Ectodermal cell (in vitro differentiated cells): ENCODE results near the gene FERD3L.

Experiments used
- H3K27ac ChIP-seq: 2 replicates; pipeline ENCODE4 v1.7.0; 2013; ENCODE audit warnings: mild to moderate bottlenecking, low read depth, low read length; ENCODE audit not compliant: insufficient read depth, poor library complexity, severe bottlenecking
- H3K27me3 ChIP-seq: 2 replicates; pipeline ENCODE4 v1.7.0; 2013; ENCODE audit warnings: mild to moderate bottlenecking, low read length; ENCODE audit not compliant: insufficient read depth, control insufficient read depth, poor library complexity, severe bottlenecking
- H3K36me3 ChIP-seq: one replicate; pipeline ENCODE4 v1.7.0; 2013; ENCODE audit warnings: low read length; ENCODE audit not compliant: control insufficient read depth, insufficient read depth
- H3K4me1 ChIP-seq: one replicate; pipeline ENCODE4 v1.7.0; 2013; ENCODE audit warnings: low read length; ENCODE audit not compliant: control insufficient read depth, insufficient read depth
- H3K4me3 ChIP-seq: 2 replicates; pipeline ENCODE4 v1.7.0; 2013; ENCODE audit warnings: low read depth, low read length, control low read depth; ENCODE audit not compliant: insufficient read depth
- H3K9me3 ChIP-seq: 2 replicates; pipeline ENCODE4 v1.7.0; 2013; ENCODE audit warnings: mild to moderate bottlenecking, low read length, moderate library complexity; ENCODE audit not compliant: control insufficient read depth
- WGBS, 2 experiments: methylation state at CpG; one replicate each; pipeline ENCODE4 v1.1.7; 2013; ENCODE audit warnings: missing lambda C conversion rate in 2 of 2; 5-methylcytosine and 5-hydroxymethylcytosine counted together

The FERD3L gene

DNA sequence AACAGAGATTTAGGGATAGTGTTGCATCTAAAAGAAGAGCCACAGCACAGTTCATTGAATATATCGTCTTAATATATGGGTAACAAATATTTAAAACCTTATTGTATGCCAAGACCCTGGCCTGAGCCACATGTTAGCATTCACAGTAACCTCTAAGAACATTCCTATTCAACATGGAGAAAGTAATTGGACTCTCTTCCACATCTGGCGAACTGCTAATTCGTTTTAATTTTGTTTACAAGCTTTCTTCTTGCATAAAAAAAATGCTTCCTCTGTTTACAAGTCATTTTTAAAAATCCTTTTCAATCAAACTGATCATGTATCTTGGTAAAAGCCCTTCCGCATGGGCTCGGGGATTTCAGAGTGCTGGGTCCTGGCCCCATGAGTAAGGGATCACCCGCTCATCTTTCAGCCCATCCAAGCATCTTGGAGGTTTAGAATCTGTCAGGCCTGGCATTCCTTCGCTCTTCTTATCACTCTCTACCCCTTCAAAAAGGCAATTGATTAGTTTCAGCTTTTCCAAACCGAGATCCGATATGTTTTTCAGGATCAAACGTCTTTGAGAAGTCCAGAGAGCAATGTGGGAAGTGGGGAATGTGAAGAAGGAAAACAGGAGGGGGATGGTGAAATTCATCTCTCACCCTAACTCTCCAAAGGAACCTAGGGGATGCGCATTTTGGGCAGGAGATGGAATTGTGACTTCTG lies 35.0 kb downstream of the FERD3L start:
- H3K4me3 ChIP-seq: no peak overlapping the region
- no peaks in the 10 kb centered on the region for H3K36me3 ChIP-seq
- peaks cover 100% of the 10 kb centered on the region for H3K27me3 ChIP-seq
- H3K27ac ChIP-seq: no peak overlapping the region
- 8 to 9% methylated on average over 7 to 10 of the region's 11 CpGs for WGBS, 2 experiments
- peaks cover 15% of the 10 kb centered on the region for H3K4me1 ChIP-seq
- no peaks in the 10 kb centered on the region for H3K9me3 ChIP-seq

DNA sequence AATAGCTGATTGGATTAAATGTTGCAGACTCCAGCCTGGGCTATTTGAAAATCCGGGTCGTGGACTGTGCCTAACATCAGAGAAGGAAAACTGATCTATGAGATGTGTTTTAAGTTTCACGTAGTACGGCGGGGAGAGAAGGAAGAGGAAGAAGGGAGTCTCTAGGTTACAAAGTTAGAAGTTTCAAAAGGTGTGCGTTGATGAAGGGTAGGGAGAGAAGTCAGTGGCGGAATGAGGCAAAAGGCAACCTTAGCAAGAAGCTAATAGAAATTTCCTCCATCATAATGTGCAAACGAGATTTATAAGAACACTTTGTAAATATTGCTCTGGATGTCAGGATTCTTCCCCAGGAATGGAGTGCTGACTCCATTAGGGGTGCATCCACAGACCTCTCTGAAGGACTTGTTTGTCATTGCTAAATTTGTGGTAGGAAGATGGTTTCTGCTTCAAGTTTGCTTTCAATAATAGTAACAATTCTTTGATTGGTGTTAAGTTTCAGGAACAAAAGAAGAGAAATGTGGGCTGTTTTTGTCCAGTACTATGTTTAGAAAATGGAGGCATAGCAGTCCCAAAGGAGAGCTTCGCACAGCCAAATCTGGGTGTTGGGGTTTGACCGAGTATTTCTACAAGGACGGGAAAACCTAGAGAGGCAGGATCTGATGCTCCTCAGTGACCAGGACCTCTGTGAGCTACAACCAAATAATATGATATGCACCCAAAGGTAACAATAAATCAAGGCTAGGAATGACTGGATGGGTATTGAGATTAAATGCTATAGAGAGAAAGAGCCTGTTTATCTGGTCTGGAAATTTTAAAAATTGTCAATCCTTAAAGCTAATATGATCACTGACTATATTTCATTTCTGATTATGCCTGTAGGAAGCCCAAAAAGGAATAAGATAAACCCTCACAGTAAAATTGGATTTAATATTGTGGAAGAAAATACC lies 35.9 kb downstream of the FERD3L start:
- peaks cover 15% of the 10 kb centered on the region for H3K4me1 ChIP-seq
- peaks cover 100% of the 10 kb centered on the region for H3K27me3 ChIP-seq
- 7 to 11% methylated on average over 10 to 11 of the region's 11 CpGs for WGBS, 2 experiments
- H3K4me3 ChIP-seq: no peak overlapping the region
- no peak overlapping the region for H3K27ac ChIP-seq
- H3K36me3 ChIP-seq: no peaks in the 10 kb centered on the region
- no peaks in the 10 kb centered on the region for H3K9me3 ChIP-seq

GRCh38 chr7:19107356-19108146 lies 37.7 kb downstream of the FERD3L start:
- Histone ChIP-seq H3K4me1 (peaks cover 15% of the 10 kb centered on the region), H3K36me3 (no peaks in the 10 kb centered on the region), H3K27ac (no peak overlapping the region), H3K27me3 (peaks cover 89% of the 10 kb centered on the region), H3K9me3 (no peaks in the 10 kb centered on the region), H3K4me3 (peak overlapping the region; percentile 26)
- 0% methylated on average over 48 of the region's 48 CpGs for WGBS, 2 experiments

- H3K4me3 ChIP-seq: peak overlapping the region; percentile 26
- H3K4me1 ChIP-seq: peaks cover 11% of the 10 kb centered on the region
- H3K36me3 ChIP-seq: no peaks in the 10 kb centered on the region
- no peaks in the 10 kb centered on the region for H3K9me3 ChIP-seq
- peaks cover 86% of the 10 kb centered on the region for H3K27me3 ChIP-seq
- H3K27ac ChIP-seq: no peak overlapping the region
- 0 to 1% methylated on average over 6 of the region's 6 CpGs for WGBS, 2 experiments
Observed at GRCh38 chr7:19107081-19107355, 38.2 kb downstream of the FERD3L start.

- Histone ChIP-seq H3K4me1 (peaks cover 7% of the 10 kb centered on the region), H3K27me3 (peaks cover 81% of the 10 kb centered on the region)
- 0 to 1% methylated on average over 49 of the region's 49 CpGs for WGBS, 2 experiments
Observed at GRCh38 chr7:19106241-19107080, 38.8 kb downstream of the FERD3L start.

GRCh38 chr7:19105546-19105945 lies 39.7 kb downstream of the FERD3L start:
- 14 to 15% methylated on average over 3 of the region's 4 CpGs for WGBS, 2 experiments

More at GRCh38 chr7:19106241-19107080, 38.8 kb downstream of the FERD3L start:
- Histone ChIP-seq H3K4me3 (peak overlapping the region; percentile 14), H3K36me3 (no peaks in the 10 kb centered on the region), H3K9me3 (no peaks in the 10 kb centered on the region), H3K27ac (no peak overlapping the region)

DNA sequence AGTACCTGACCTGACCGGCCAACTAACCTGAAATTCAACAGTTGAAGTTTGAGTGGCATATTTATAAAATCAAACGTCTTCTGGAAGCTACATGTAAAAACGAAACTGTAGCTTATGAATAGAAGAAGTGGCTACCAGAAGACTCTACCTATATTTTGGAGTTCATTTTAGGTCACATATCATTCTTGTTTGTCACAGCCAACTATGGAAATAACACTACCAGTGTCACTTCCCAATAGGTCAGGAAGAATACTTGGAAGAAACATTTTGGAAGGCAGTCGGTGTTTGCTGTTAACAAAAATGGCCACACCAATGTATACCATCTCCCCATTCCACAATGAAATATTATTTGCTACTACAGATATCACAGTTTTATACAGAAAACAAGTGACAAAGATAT lies 40.4 kb downstream of the FERD3L start:
- Histone ChIP-seq H3K4me1 (peaks cover 4% of the 10 kb centered on the region), H3K27ac (no peak overlapping the region), H3K4me3 (no peak overlapping the region), H3K36me3 (no peaks in the 10 kb centered on the region), H3K9me3 (no peaks in the 10 kb centered on the region), H3K27me3 (peaks cover 64% of the 10 kb centered on the region)
- WGBS, 2 experiments: 84 to 86% methylated on average over 3 to 4 of the region's 4 CpGs

More at GRCh38 chr7:19105546-19105945, 39.7 kb downstream of the FERD3L start:
- Histone ChIP-seq H3K9me3 (no peaks in the 10 kb centered on the region), H3K4me1 (peaks cover 4% of the 10 kb centered on the region), H3K27ac (no peak overlapping the region), H3K36me3 (no peaks in the 10 kb centered on the region), H3K4me3 (no peak overlapping the region), H3K27me3 (peaks cover 72% of the 10 kb centered on the region)

- H3K36me3 ChIP-seq: no peaks in the 10 kb centered on the region
- peaks cover 4% of the 10 kb centered on the region for H3K4me1 ChIP-seq
- no peak overlapping the region for H3K27ac ChIP-seq
- 95 to 96% methylated on average over 4 of the region's 4 CpGs for WGBS, 2 experiments
- H3K27me3 ChIP-seq: peaks cover 45% of the 10 kb centered on the region
- H3K9me3 ChIP-seq: no peaks in the 10 kb centered on the region
- H3K4me3 ChIP-seq: no peak overlapping the region
Observed at GRCh38 chr7:19102884-19103283, 42.3 kb downstream of the FERD3L start.

DNA sequence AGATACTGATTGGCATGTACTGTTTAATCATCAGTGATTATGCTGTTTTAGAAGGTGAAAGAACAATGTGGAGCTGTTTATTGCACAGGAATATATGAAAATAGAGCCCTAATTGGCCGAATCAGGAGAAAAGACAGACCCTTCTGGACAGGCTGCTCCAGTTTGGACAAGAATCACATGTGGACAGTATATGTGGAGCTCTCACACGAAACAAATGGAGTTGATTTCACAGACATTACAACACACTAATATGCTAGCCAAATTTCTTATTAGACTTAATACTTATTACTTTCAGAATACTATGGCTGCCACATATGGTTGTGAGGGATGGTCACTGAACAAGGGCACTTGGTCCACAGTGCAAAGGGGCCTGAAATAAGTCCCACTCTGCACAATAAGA lies 43.3 kb downstream of the FERD3L start:
- WGBS, 2 experiments: 85 to 90% methylated on average over 2 of the region's 2 CpGs
- H3K4me1 ChIP-seq: peaks cover 4% of the 10 kb centered on the region
- H3K36me3 ChIP-seq: no peaks in the 10 kb centered on the region
- no peak overlapping the region for H3K27ac ChIP-seq
- peaks cover 35% of the 10 kb centered on the region for H3K27me3 ChIP-seq
- no peak overlapping the region for H3K4me3 ChIP-seq
- H3K9me3 ChIP-seq: no peaks in the 10 kb centered on the region
